VCaP (cell line): ENCODE data around the gene GPR108.

ENCODE experiments used
- H3K27ac ChIP-seq: fragments of 450-650 bp; 2 replicates; pipeline ENCODE4 v1.5.1; 2017
- TF ChIP-seq, protein P1 (sequence below): fragments of 450-650 bp; conservative IDR thresholded peaks from 2 replicates; pipeline ENCODE4 v1.5.1; 2017; ENCODE audit warnings: mild to moderate bottlenecking, moderate library complexity

GPR108 gene

DNA sequence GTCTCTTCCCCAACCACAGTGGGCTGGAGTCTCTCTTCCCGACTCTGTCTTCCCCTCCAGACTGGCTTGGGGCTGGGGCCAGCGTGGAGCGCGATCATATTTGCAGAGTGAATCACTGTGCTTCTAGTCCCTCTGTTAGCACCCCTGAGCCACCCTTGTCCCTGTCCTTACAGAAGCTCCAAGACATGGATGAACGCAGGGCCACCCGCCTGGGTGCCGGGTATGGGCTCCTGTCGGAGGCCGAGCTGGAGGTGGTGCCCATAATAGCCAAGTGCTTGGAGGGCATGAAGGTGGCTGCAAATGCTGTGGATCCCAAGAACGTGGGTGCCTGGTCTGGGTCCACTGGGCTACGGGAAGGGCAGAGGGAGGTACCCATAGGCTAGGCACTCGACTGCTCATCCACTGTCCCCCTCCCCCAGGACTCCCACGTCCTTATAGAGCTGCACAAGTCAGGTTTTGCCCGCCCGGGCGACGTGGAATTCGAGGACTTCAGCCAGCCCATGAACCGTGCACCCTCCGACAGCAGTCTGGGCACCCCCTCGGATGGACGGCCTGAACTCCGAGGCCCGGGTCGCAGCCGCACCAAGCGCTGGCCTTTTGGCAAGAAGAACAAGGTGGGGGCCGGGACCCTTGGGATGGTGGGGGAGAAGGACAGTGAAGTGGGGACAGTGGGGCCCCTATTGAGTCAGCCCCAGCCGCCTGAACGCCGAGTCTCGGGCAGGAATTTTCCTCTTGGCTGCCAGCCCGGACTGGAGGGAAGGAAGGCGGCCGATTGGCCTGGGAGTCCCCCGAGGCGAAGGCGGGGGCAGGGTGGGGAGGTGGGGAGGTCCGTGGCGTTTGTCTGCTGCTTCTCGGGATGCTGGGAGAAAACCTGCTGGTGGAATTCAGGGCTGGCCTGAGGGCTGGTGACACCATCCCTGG lies 7.3 kb upstream of the GPR108 start:
- peak overlapping the region; percentile 16; the same call in 1 of the 2 replicates for H3K27ac ChIP-seq
- TF ChIP-seq, protein P1, sequence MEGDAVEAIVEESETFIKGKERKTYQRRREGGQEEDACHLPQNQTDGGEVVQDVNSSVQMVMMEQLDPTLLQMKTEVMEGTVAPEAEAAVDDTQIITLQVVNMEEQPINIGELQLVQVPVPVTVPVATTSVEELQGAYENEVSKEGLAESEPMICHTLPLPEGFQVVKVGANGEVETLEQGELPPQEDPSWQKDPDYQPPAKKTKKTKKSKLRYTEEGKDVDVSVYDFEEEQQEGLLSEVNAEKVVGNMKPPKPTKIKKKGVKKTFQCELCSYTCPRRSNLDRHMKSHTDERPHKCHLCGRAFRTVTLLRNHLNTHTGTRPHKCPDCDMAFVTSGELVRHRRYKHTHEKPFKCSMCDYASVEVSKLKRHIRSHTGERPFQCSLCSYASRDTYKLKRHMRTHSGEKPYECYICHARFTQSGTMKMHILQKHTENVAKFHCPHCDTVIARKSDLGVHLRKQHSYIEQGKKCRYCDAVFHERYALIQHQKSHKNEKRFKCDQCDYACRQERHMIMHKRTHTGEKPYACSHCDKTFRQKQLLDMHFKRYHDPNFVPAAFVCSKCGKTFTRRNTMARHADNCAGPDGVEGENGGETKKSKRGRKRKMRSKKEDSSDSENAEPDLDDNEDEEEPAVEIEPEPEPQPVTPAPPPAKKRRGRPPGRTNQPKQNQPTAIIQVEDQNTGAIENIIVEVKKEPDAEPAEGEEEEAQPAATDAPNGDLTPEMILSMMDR, result no peak

DNA sequence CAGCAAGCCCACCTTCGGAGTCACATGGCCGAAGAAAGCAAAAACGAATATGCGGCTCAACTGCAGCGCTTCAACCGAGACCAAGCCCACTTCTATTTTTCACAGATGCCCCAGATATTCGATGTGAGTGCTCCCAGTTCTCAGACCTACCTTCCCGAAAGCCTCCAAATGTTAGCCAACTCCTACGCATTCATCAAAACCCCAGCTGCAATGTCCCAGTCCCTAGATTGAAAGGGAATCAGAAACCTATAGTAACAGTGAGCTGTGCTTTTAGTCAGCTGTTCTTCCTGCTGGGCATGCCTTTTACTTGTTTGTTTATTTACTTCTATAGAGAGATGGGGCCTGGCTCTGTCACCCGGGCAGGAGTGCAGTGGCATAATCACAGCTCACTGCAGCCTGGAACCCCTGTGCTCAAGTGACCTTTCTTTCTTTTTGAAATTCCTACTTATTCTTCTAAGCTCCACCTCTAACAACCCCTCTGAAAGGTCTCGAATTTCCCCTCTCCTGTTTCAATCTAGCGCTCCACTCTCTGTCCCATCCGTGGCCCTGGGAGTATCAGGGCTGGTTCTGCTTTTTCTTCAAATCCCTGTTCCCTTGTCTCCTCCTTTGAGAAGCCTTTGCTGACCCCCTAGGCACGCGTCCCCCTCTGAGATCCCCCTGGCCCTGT lies 6.5 kb upstream of the GPR108 start:
- H3K27ac ChIP-seq, result no peak overlapping the region
- TF ChIP-seq, protein P1, result no peak

DNA sequence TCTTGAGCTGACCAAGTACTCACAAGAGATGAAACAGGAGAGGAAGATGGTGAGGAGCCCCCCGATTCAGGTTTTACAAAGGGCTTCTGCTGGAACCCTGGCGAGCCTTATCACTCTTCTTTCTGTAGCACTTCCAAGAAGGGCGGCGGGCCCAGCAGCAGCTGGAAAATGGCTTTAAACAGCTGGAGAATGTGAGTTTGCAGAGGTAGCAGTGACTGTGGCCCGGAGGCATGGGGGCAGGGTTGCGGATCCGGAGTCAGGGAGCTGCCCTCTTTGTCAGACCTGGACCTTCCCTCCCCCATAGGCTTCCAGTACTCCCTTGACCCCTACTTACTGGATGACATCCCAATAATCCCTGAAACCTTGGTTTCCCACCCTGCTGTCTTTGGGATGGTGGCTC lies 5.7 kb upstream of the GPR108 start:
- H3K27ac ChIP-seq, result no peak overlapping the region
- TF ChIP-seq, protein P1, result no peak

DNA sequence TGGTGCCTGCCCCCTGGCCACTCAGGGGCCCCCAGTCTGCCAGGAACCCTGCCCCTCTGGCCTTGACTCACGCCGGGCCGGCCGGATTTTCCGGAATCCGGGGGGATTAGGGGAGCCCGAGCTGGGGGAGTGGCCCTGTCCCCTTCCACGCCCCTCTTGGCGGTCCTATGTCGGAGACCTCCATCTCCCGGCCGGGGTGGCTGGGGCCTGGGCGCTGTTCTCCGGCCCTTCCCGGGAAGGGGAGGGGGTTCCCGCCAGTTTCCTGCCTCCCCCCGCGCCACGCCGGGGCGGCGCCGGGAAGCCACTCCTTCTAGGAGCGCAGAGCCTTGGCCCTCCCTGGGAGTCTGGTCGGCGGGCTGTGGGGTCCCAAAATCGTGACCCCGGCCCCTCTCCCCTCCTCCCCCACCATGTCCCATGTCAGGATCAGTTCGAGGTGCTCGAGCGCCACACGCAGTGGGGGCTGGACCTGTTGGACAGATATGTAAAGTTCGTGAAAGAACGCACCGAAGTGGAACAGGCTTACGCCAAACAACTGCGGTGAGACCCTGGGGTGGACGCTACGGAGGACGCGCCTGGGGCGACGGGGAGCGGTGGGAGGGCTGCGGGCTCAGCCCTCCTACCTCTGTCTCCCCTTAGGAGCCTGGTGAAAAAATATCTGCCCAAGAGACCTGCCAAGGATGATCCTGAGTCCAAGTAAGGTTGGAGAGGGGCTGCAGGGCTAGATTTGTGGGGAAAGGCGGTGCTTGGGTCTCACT lies 3.4 kb upstream of the GPR108 start:
- TF ChIP-seq, protein P1, result no peak
- H3K27ac ChIP-seq, result peak overlapping the region; percentile 60; the same call in 1 of the 2 replicates

DNA sequence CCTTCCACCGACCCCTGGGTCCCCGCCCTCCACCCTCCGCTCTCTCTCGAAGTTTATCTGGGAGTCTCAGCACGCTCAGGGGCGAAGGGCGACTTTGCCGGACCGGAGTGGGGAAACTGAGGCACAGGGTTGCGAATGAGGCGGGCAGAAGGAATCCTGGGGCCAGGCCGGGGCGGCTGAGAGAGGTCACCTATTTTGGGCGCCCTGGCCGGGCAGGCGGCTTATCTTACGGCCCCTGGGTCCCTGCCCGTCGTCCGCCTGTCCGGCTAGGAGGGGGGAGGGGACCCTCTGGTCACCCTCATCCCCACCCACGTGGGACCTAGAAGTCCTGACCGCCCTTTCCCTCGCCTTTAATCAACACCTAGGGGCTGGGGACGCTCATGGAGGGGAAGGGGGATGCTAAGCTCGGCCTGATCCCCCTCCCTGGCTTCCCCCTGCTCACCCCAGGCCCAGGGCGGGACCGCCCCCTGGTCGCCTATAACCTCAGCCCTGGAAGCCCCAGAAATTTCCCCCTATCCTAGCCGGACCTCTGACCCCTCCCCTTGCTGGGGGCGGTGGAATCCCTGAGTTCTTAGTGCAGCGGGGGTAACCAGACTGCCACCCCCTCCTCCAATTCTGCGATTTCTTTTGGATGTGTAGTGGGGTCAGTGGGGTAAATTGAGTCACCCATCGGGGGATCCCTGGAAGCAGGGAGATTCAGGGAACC lies 2.7 kb upstream of the GPR108 start:
- peak overlapping the region; percentile 60; the same call in 1 of the 2 replicates for H3K27ac ChIP-seq
- TF ChIP-seq, protein P1, result no peak

DNA sequence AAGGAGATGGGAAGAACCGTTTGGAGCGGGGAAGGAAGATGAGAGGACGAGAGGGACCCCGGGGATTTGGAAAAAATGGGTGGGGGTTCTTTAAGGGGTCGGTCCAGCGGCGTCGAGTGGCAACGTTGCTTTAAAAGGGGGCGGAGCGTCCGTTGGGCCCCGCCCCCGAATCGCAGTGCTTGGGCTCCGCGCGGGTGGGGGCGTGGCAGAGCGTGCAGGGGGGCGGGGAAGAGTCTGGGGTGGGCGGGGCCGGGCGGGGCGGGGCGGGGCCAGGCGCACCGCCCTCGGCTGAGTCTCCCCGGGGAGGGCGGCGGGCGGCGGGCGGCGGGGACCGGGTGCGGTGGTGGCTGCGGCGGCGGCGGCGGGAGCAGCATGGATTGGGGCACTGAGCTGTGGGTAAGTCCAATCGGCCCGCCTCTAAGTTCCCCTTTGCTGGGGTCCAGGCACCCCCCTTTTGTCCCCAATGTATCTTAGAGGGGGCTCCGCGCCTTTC lies 2.1 kb upstream of the GPR108 start, which contains the start of gene TRIP10:
Gene TRIP10 (plus strand): TSS at position 291 of the 493 bp plus-strand sequence. CDS start 82 bp downstream, at position 373.
- TF ChIP-seq, protein P1, result no peak
- H3K27ac ChIP-seq, result peak within 1 kb of the TSS; percentile 65
